Keratinocyte (primary cell): Measurements from ENCODE around the gene TMEM39A. TPM values are rescaled to one million over a fixed set of nuclear protein-coding genes. Genes with fewer than 3 reads are reported as not detected.

Source experiments
- DNase-seq: peaks from one replicate; pipeline ENCODE4 v3.0.0-alpha.2; 2011; ENCODE audit warnings: low read depth, missing footprints, low spot score
- FAIRE-seq: peaks from 2 replicates; lab custom pipeline; 2011; peaks lifted over from hg19 to GRCh38; lab: Jason Lieb, UNC
- H2AFZ ChIP-seq: 2 replicates; pipeline ENCODE4 v1.6.0; 2012; ENCODE audit warnings: low read length, control low read depth, inconsistent platforms; ENCODE audit not compliant: control insufficient read depth
- H3K27ac ChIP-seq: 2 replicates; pipeline ENCODE4 v1.5.1; 2011; ENCODE audit warnings: low read length; ENCODE audit not compliant: control insufficient read depth, insufficient read depth
- H3K27me3 ChIP-seq: 3 replicates; pipeline ENCODE4 v1.6.0; 2011; ENCODE audit warnings: low read length; ENCODE audit not compliant: control insufficient read depth, insufficient read depth; ENCODE audit errors: extremely low read depth
- H3K36me3 ChIP-seq, 2 experiments: 2 replicates in 1 of 2; 3 replicates in 1 of 2; pipeline ENCODE4 v1.5.1; 2011; ENCODE audit warnings: low read length in 2 of 2, mild to moderate bottlenecking in 1 of 2; ENCODE audit not compliant: control insufficient read depth in 2 of 2, insufficient read depth in 2 of 2; ENCODE audit errors: extremely low read depth in 1 of 2
- H3K4me1 ChIP-seq: 3 replicates; pipeline ENCODE4 v1.5.1; 2011; ENCODE audit warnings: low read length; ENCODE audit not compliant: control insufficient read depth, insufficient read depth; ENCODE audit errors: extremely low read depth
- H3K4me2 ChIP-seq: 3 replicates; pipeline ENCODE4 v1.6.0; 2011; ENCODE audit warnings: low read depth, low read length; ENCODE audit not compliant: control insufficient read depth, insufficient read depth; ENCODE audit errors: extremely low read depth
- H3K4me3 ChIP-seq, 3 experiments: fragments of 200-600 bp in 1 of 3; sonication (generic) in 1 of 3; 2 replicates in 2 of 3; 3 replicates in 1 of 3; pipeline ENCODE4 v1.5.1; 2011 to 2016; ENCODE audit warnings: low read length in 3 of 3, mild to moderate bottlenecking in 3 of 3, control low read depth in 2 of 3, inconsistent platforms in 1 of 3, low read depth in 1 of 3, mixed read lengths in 1 of 3, mixed run types in 1 of 3, moderate library complexity in 1 of 3; ENCODE audit not compliant: control insufficient read depth in 2 of 3, insufficient read depth in 2 of 3; ENCODE audit errors: extremely low read depth in 1 of 3
- H3K79me2 ChIP-seq: 2 replicates; pipeline ENCODE4 v1.6.0; 2012; ENCODE audit warnings: low read length; ENCODE audit not compliant: control insufficient read depth, insufficient read depth
- H3K9ac ChIP-seq: 3 replicates; pipeline ENCODE4 v1.6.0; 2011; ENCODE audit warnings: low read length; ENCODE audit not compliant: control insufficient read depth, insufficient read depth; ENCODE audit errors: extremely low read depth
- H3K9me1 ChIP-seq: 3 replicates; pipeline ENCODE4 v1.6.0; 2011; ENCODE audit warnings: low read length; ENCODE audit not compliant: control insufficient read depth, insufficient read depth; ENCODE audit errors: extremely low read depth
- H3K9me3 ChIP-seq: 2 replicates; pipeline ENCODE4 v1.5.1; 2012; ENCODE audit warnings: low read depth, low read length; ENCODE audit not compliant: control insufficient read depth
- H4K20me1 ChIP-seq: 3 replicates; pipeline ENCODE4 v1.6.0; 2011; ENCODE audit warnings: low read length; ENCODE audit not compliant: control insufficient read depth, insufficient read depth; ENCODE audit errors: extremely low read depth
- CTCF ChIP-seq, 3 experiments: IDR thresholded peaks in 1 of 3; conservative IDR thresholded peaks in 1 of 3; optimal IDR thresholded peaks in 1 of 3; 2 replicates in 2 of 3; 3 replicates in 1 of 3; pipeline versions ENCODE3 to v1.5.1; 2011; ENCODE audit warnings: low read length in 3 of 3, mild to moderate bottlenecking in 3 of 3, moderate library complexity in 2 of 3, control low read depth in 1 of 3, inconsistent platforms in 1 of 3; ENCODE audit not compliant: insufficient read depth in 2 of 3; ENCODE audit errors: extremely low read depth in 1 of 3
- EZH2 ChIP-seq: IDR thresholded peaks from one replicate; pipeline ENCODE4 v1.6.1; 2012; ENCODE audit warnings: inconsistent platforms, mild to moderate bottlenecking, low read length, moderate library complexity
- dilution Hi-C: fragments of 300-500 bp; cut with MboI; formaldehyde crosslinking; loops from one replicate; pipeline ENCODE4 v1.7.0; 2020; ENCODE audit warnings: low sequenced_read_pairs; ENCODE audit not compliant: extremely low pct_ligation_motif_present
- polyA plus RNA-seq, 5 experiments: library from polyadenylated mRNA; depleted of rRNA in 3 of 5; stranded (reverse) in 3 of 5; stranded (forward) in 1 of 5; unstranded in 1 of 5; fragments of >200 nt; gene quantifications; 1 replicate in 1 of 5; 2 replicates in 3 of 5; 3 replicates in 1 of 5; pipeline versions ENCODE4 v1.2.1 to v1.2.3, GENCODE V29; 2011 to 2012; ENCODE audit warnings: missing spikeins in 2 of 5, low read depth in 1 of 5, low replicate concordance in 1 of 5

The TMEM39A gene
- polyA plus RNA-seq, 1 donor (not counting 4 experiments of a cell fraction or from before 2014, with no cell fraction given) = 26.3 TPM

- H3K79me2 ChIP-seq = no peaks in the 10 kb centered on the region
- peak overlapping the region; percentile 80 for H2AFZ ChIP-seq
- H3K9me3 ChIP-seq = no peaks in the 10 kb centered on the region
- no peaks in the 10 kb centered on the region for H3K9me1 ChIP-seq
- DNase-seq (peak; percentile 56), FAIRE-seq (peak; percentile 97)
- peak overlapping the region; percentile 65 for H3K4me2 ChIP-seq
- H4K20me1 ChIP-seq = no peaks in the 10 kb centered on the region
- peak overlapping the region; percentile 55 for H3K9ac ChIP-seq
- no peaks in the 10 kb centered on the region for H3K27me3 ChIP-seq
- dilution Hi-C loops = no loop called here
- H3K36me3 ChIP-seq = peaks cover 6 to 12% of the 10 kb centered on the region in 2 experiments
- peaks cover 18% of the 10 kb centered on the region for H3K4me1 ChIP-seq
- peak overlapping the region; percentile 79 for H3K27ac ChIP-seq
- H3K4me3 ChIP-seq = peak overlapping the region in 2 of 3 experiments; percentile 59 to 63
- TF ChIP-seq EZH2 (no peak), CTCF (optimal IDR thresholded peaks at IDR 0.05 in 1 of 3, IDR thresholded peaks at IDR 0.05 in 1 of 3, conservative IDR thresholded peaks at IDR 0.05 in 1 of 3; ENCODE audit: extremely low read depth in 1 of 3, insufficient read depth in 2 of 3, low read length in 3 of 3) (no peak)
Observed at GRCh38 chr3:119481079-119481478, 17.7 kb upstream of the TMEM39A start.

- Histone ChIP-seq H3K9ac (no peak overlapping the region), H3K9me1 (no peaks in the 10 kb centered on the region), H3K27ac (no peak overlapping the region), H3K27me3 (no peaks in the 10 kb centered on the region), H4K20me1 (no peaks in the 10 kb centered on the region), H3K36me3 (peaks cover 5 to 9% of the 10 kb centered on the region in 2 experiments), H3K4me1 (peaks cover 7% of the 10 kb centered on the region), H3K79me2 (no peaks in the 10 kb centered on the region), H3K9me3 (no peaks in the 10 kb centered on the region), H3K4me3 (no peak overlapping the region), H2AFZ (no peak overlapping the region), H3K4me2 (no peak overlapping the region)
- DNase-seq (no peak), FAIRE-seq (no peak)
- dilution Hi-C loops = no loop called here
- TF ChIP-seq CTCF (optimal IDR thresholded peaks at IDR 0.05 in 1 of 3, IDR thresholded peaks at IDR 0.05 in 1 of 3, conservative IDR thresholded peaks at IDR 0.05 in 1 of 3; ENCODE audit: extremely low read depth in 1 of 3, insufficient read depth in 2 of 3, low read length in 3 of 3) = no peak
- no peak for TF ChIP-seq EZH2
Observed at GRCh38 chr3:119470866-119471265, 7.5 kb upstream of the TMEM39A start.
